ENCODE measurements around the gene CDX1. TPM values are rescaled to one million over a fixed set of nuclear protein-coding genes. Genes with fewer than 3 reads are reported as not detected.
A peak's percentile ranks its signal among the peaks of the same experiment; 100 is the strongest.

CDX1 gene
- total and polyA plus RNA-seq, 8 donors: 0.31 to 472 (median 2.0) TPM; not detected in 5

DNA sequence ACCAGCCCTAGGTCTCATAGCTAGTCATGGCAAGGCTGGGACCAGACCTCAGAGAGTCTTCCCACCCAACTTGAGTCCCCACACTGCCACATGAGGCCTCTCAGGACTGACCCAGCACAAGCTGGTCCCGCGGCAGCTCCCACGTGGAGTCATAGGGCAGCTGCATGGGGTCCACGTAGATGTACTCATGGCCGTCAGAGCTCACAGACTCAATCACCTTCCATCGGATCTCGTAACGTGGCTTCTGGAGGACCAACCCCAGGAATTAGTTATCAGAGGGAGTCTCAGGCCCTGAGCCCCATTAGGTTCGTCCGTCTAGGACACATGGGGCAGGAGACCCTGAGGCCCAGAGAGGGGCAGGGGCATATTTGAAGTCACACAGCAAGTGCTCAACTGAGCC, 41.2 kb upstream of the CDX1 start:
- TF ChIP-seq, protein P1, sequence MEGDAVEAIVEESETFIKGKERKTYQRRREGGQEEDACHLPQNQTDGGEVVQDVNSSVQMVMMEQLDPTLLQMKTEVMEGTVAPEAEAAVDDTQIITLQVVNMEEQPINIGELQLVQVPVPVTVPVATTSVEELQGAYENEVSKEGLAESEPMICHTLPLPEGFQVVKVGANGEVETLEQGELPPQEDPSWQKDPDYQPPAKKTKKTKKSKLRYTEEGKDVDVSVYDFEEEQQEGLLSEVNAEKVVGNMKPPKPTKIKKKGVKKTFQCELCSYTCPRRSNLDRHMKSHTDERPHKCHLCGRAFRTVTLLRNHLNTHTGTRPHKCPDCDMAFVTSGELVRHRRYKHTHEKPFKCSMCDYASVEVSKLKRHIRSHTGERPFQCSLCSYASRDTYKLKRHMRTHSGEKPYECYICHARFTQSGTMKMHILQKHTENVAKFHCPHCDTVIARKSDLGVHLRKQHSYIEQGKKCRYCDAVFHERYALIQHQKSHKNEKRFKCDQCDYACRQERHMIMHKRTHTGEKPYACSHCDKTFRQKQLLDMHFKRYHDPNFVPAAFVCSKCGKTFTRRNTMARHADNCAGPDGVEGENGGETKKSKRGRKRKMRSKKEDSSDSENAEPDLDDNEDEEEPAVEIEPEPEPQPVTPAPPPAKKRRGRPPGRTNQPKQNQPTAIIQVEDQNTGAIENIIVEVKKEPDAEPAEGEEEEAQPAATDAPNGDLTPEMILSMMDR (IDR thresholded peaks at IDR 0.05): no peak
- TF ChIP-seq EP300 (IDR thresholded peaks at IDR 0.05): no peak
- no peak for TF ChIP-seq POLR2A (IDR thresholded peaks at IDR 0.05)
- TF ChIP-seq POLR2AphosphoS5 (IDR thresholded peaks at IDR 0.05): no peak
- 89 to 95% (median 93%) methylated on average over 7 to 10 of the region's 10 CpGs for WGBS, 5 donors
- intact Hi-C loops (cut with DNase I; ENCODE audit: low total_unique reads): no loop called here
- Histone ChIP-seq H3K4me1 (peaks cover 9 to 16% (median 9%) of the 10 kb centered on the region in 4 donors), H3K27ac (no peak overlapping the region), H3K36me3 (peaks cover 15 to 86% (median 65%) of the 10 kb centered on the region in 4 donors), H3K9me3 (no peaks in the 10 kb centered on the region), H3K4me3 (no peak overlapping the region), H3K27me3 (no peaks in the 10 kb centered on the region)
- no peak for DNase-seq

DNA sequence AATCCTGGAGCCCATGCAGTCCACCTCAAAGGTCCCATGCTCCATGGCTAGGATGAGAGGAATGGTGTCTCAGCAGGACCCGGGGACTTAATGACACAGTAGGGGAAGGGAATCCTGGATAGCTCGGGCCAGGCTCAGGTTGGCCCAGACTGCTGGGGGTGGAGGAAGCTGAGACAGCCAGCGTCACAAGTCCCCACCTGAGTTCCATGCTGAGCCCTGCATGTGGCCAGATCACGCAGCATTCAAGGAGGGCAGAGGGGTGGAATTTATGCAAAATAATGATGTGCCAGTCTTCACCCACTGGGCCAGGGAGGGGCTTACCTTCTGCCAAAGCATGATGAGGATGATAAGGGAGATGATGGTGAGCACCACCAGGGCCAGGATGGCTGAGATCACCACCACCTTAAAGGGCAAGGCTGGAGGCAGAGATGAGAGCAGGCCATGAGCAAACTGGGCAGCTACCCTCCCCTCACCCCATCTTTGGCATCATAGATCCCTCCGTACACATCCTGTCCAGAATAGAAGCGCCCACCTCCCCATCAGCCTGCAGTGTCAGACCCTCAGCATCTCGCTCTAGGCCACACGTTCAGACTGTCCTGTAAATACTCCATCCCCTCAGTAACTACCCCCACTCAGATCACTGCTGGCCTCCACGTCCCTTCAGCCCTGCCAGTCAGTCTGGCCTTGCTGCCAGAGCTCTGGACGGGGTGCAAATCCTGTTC, 40.2 kb upstream of the CDX1 start:
- 80 to 89% (median 88%) methylated on average over 10 of the region's 10 CpGs for WGBS, 5 donors
- DNase-seq: no peak
- Histone ChIP-seq H3K4me3 (no peak overlapping the region), H3K9me3 (no peaks in the 10 kb centered on the region), H3K36me3 (peaks cover 15 to 80% (median 59%) of the 10 kb centered on the region in 4 donors), H3K27me3 (no peaks in the 10 kb centered on the region), H3K27ac (no peak overlapping the region), H3K4me1 (peaks cover 9 to 19% (median 10%) of the 10 kb centered on the region in 4 donors)
- TF ChIP-seq POLR2A (IDR thresholded peaks at IDR 0.05): no peak
- TF ChIP-seq, protein P1 (IDR thresholded peaks at IDR 0.05): no peak
- intact Hi-C loops (cut with DNase I; ENCODE audit: low total_unique reads): no loop called here

DNA sequence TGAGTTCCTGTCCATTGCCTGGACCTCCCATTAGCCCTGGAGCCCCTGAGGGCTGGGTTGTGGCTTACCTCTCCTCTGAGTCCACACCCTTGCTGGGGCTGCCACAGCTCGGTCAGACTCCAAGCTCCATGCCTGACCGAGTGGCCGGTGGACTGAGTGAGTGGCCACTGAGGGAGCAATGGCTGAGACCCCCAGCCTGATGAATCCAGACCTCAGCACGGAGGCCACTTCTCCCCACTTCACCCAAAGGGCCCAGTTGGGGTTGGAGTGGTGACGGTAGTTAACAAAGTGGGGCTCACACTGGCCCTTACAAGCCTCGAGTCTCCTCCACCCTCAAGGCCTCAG, 39.7 kb upstream of the CDX1 start:
- peaks cover 9 to 16% (median 10%) of the 10 kb centered on the region in 4 donors for H3K4me1 ChIP-seq
- DNase-seq: no peak
- no peaks in the 10 kb centered on the region for H3K27me3 ChIP-seq
- H3K4me3 ChIP-seq: no peak overlapping the region
- no peaks in the 10 kb centered on the region for H3K9me3 ChIP-seq
- H3K27ac ChIP-seq: no peak overlapping the region
- TF ChIP-seq EP300 (IDR thresholded peaks at IDR 0.05) (no peak), POLR2AphosphoS5 (IDR thresholded peaks at IDR 0.05) (no peak), POLR2A (IDR thresholded peaks at IDR 0.05) (no peak)
- TF ChIP-seq, protein P1 (IDR thresholded peaks at IDR 0.05): no peak
- peaks cover 15 to 74% (median 54%) of the 10 kb centered on the region in 4 donors for H3K36me3 ChIP-seq
- 79 to 93% (median 81%) methylated on average over 3 to 6 of the region's 6 CpGs for WGBS, 5 donors
- intact Hi-C loops (cut with DNase I; ENCODE audit: low total_unique reads): no loop called here

DNA sequence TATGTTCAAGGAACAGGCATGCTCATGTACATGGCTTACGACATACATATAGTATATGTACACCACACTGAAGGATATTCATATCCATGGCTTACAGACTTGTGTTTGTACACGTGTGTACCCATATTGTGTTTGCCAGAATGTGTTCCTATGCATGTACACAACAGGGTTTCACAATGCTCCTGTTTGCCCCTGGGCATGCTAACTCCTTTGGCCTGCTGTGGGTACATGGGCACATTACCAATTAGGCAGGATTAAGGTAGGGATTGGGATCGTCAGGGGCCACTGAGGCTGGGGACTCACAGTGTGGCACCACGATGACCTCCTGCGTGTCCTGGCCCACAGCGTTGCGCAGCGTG, 37.1 kb upstream of the CDX1 start:
- intact Hi-C loops (cut with DNase I; ENCODE audit: low total_unique reads): no loop called here
- H3K27ac ChIP-seq: no peak overlapping the region
- peaks cover 9 to 55% (median 34%) of the 10 kb centered on the region in 4 donors for H3K36me3 ChIP-seq
- TF ChIP-seq EP300 (IDR thresholded peaks at IDR 0.05): no peak
- peak in 1 of 4 donors; percentile 32 for TF ChIP-seq POLR2A (IDR thresholded peaks at IDR 0.05)
- H3K27me3 ChIP-seq: no peaks in the 10 kb centered on the region
- peaks cover 9 to 23% (median 10%) of the 10 kb centered on the region in 4 donors for H3K4me1 ChIP-seq
- WGBS, 5 donors: 44 to 95% (median 63%) methylated on average over 2 to 8 of the region's 8 CpGs
- H3K9me3 ChIP-seq: no peaks in the 10 kb centered on the region
- no peak for DNase-seq
- H3K4me3 ChIP-seq: peak overlapping the region in 2 of 4 donors; percentile 19 to 30
